ENCODE measurements around the gene KIAA0513.

Gene KIAA0513

GRCh38 chr16:85017633-85018032 is 10.0 kb upstream of the KIAA0513 start:
- TF ChIP-seq CTCF (conservative IDR thresholded peaks at IDR 0.05; ENCODE audit: low read depth, low read length), result no peak
- no peak for DNase-seq (ENCODE audit: low read depth)
- H3K4me3 ChIP-seq (ENCODE audit: low read depth, low read length), result no peak overlapping the region

- H3K4me3 ChIP-seq (ENCODE audit: low read depth, low read length), result no peak overlapping the region
- TF ChIP-seq CTCF (conservative IDR thresholded peaks at IDR 0.05; ENCODE audit: low read depth, low read length), result no peak
- DNase-seq (ENCODE audit: low read depth), result no peak
Measured at GRCh38 chr16:85018529-85019236, 8.9 kb upstream of the KIAA0513 start.

- no peak overlapping the region for H3K4me3 ChIP-seq (ENCODE audit: low read depth, low read length)
- TF ChIP-seq CTCF (conservative IDR thresholded peaks at IDR 0.05; ENCODE audit: low read depth, low read length), result no peak
- DNase-seq (ENCODE audit: low read depth), result no peak
Measured at GRCh38 chr16:85019659-85020245, 7.8 kb upstream of the KIAA0513 start.

- no peak for DNase-seq (ENCODE audit: low read depth)
- no peak for TF ChIP-seq CTCF (conservative IDR thresholded peaks at IDR 0.05; ENCODE audit: low read depth, low read length)
Measured at GRCh38 chr16:85025781-85026653, 1.6 kb upstream of the KIAA0513 start.

GRCh38 chr16:85026703-85027102 is 892 bp upstream of the KIAA0513 start:
- DNase-seq (ENCODE audit: low read depth), result no peak
- H3K4me3 ChIP-seq (ENCODE audit: low read depth, low read length), result peak overlapping the region; percentile 69
- TF ChIP-seq CTCF (conservative IDR thresholded peaks at IDR 0.05; ENCODE audit: low read depth, low read length), result no peak

More at GRCh38 chr16:85025781-85026653, 1.6 kb upstream of the KIAA0513 start:
- H3K4me3 ChIP-seq (ENCODE audit: low read depth, low read length), result no peak overlapping the region

GRCh38 chr16:85027958-85028684 is 526 bp downstream of the KIAA0513 start:
- peak overlapping the region; percentile 80 for H3K4me3 ChIP-seq (ENCODE audit: low read depth, low read length)
- no peak for DNase-seq (ENCODE audit: low read depth)
- peak; percentile 11 for TF ChIP-seq CTCF (conservative IDR thresholded peaks at IDR 0.05; ENCODE audit: low read depth, low read length)

All from choroid plexus epithelial cell (primary cell).